H9 (cell line): ENCODE results near the gene GFRA1. TPM values are rescaled to one million over a fixed set of nuclear protein-coding genes. Genes with fewer than 3 reads are reported as not detected.

ENCODE experiments used
- DNase-seq: peaks from one replicate; pipeline ENCODE4 v3.0.0-alpha.2; 2017
- H2AFZ ChIP-seq: one replicate; pipeline ENCODE4 v1.6.1; 2013; ENCODE audit warnings: mild to moderate bottlenecking, low read length, control low read depth, moderate library complexity
- H2AK5ac ChIP-seq: 2 replicates; pipeline ENCODE4 v1.6.1; 2013; ENCODE audit warnings: low read length, control low read depth, mixed read lengths; ENCODE audit not compliant: insufficient read length
- H2BK120ac ChIP-seq: one replicate; pipeline ENCODE4 v1.6.1; 2013; ENCODE audit warnings: low read depth, mild to moderate bottlenecking, low read length, control low read depth, inconsistent platforms; ENCODE audit not compliant: poor library complexity, severe bottlenecking
- H2BK12ac ChIP-seq: 2 replicates; pipeline ENCODE4 v1.6.1; 2013; ENCODE audit warnings: low read length, control low read depth, mixed read lengths, low read depth; ENCODE audit not compliant: insufficient read length
- H2BK15ac ChIP-seq: 2 replicates; pipeline ENCODE4 v1.6.1; 2013; ENCODE audit warnings: low read depth, low read length, control low read depth
- H2BK20ac ChIP-seq: one replicate; pipeline ENCODE4 v1.6.1; 2013; ENCODE audit warnings: low read depth, mild to moderate bottlenecking, low read length, control low read depth, inconsistent platforms; ENCODE audit not compliant: poor library complexity, severe bottlenecking
- H2BK5ac ChIP-seq: 2 replicates; pipeline ENCODE4 v1.6.1; 2013; ENCODE audit warnings: low read length, control low read depth, mixed read lengths; ENCODE audit not compliant: insufficient read length
- H3K14ac ChIP-seq: 2 replicates; pipeline ENCODE4 v1.6.1; 2013; ENCODE audit warnings: low read length, control low read depth; ENCODE audit not compliant: insufficient read depth
- H3K18ac ChIP-seq: 2 replicates; pipeline ENCODE4 v1.6.1; 2013; ENCODE audit warnings: low read depth, mild to moderate bottlenecking, mixed read lengths, low read length, control low read depth; ENCODE audit not compliant: insufficient read length
- H3K23ac ChIP-seq: 2 replicates; pipeline ENCODE4 v1.6.1; 2013; ENCODE audit warnings: low read length, control low read depth, mixed read lengths, low read depth; ENCODE audit not compliant: insufficient read length
- H3K23me2 ChIP-seq: 2 replicates; pipeline ENCODE4 v1.6.1; 2013; ENCODE audit warnings: low read depth, mild to moderate bottlenecking, mixed read lengths, low read length, control low read depth; ENCODE audit not compliant: insufficient read length, poor library complexity, severe bottlenecking
- H3K27ac ChIP-seq: 2 replicates; pipeline ENCODE4 v1.5.1; 2013; ENCODE audit warnings: low read length, control low read depth, mixed read lengths, low read depth; ENCODE audit not compliant: insufficient read length
- H3K27me3 ChIP-seq: 2 replicates; pipeline ENCODE4 v1.6.1; 2013; ENCODE audit warnings: low read length, control low read depth, inconsistent platforms; ENCODE audit not compliant: insufficient read depth
- H3K4ac ChIP-seq: 2 replicates; pipeline ENCODE4 v1.6.1; 2013; ENCODE audit warnings: low read depth, mild to moderate bottlenecking, control low read depth, inconsistent platforms, low read length, moderate library complexity
- H3K4me1 ChIP-seq: 2 replicates; pipeline ENCODE4 v1.6.1; 2013; ENCODE audit warnings: low read length, control low read depth, inconsistent platforms; ENCODE audit not compliant: insufficient read depth
- H3K4me2 ChIP-seq: 2 replicates; pipeline ENCODE4 v1.6.1; 2013; ENCODE audit warnings: low read length, control low read depth, mixed read lengths; ENCODE audit not compliant: insufficient read length, insufficient read depth
- H3K56ac ChIP-seq: 2 replicates; pipeline ENCODE4 v1.6.1; 2013; ENCODE audit warnings: low read depth, mild to moderate bottlenecking, mixed read lengths, low read length, control low read depth; ENCODE audit not compliant: insufficient read length
- H3K79me1 ChIP-seq: 2 replicates; pipeline ENCODE4 v1.6.1; 2013; ENCODE audit warnings: low read depth, mild to moderate bottlenecking, moderate library complexity, low read length, control low read depth, inconsistent platforms; ENCODE audit not compliant: insufficient read depth, poor library complexity, severe bottlenecking
- H3K79me2 ChIP-seq: 2 replicates; pipeline ENCODE4 v1.6.1; 2013; ENCODE audit warnings: low read length, control low read depth, inconsistent platforms; ENCODE audit not compliant: insufficient read depth
- H3K9ac ChIP-seq: 2 replicates; pipeline ENCODE4 v1.6.1; 2013; ENCODE audit warnings: low read length, control low read depth, mixed read lengths; ENCODE audit not compliant: insufficient read length; ENCODE audit errors: extremely low read depth
- H3K9me3 ChIP-seq: one replicate; pipeline ENCODE4 v1.6.1; 2013; ENCODE audit warnings: low read depth, low read length, inconsistent platforms; ENCODE audit not compliant: control insufficient read depth
- H3T11ph ChIP-seq: one replicate; pipeline ENCODE4 v1.6.1; 2013; ENCODE audit warnings: mild to moderate bottlenecking, low read length, control low read depth, inconsistent platforms
- H4K20me1 ChIP-seq: one replicate; pipeline ENCODE4 v1.6.1; 2013; ENCODE audit not compliant: control insufficient read depth, insufficient read length, insufficient read depth
- H4K5ac ChIP-seq: 2 replicates; pipeline ENCODE4 v1.6.1; 2013; ENCODE audit warnings: low read depth, mild to moderate bottlenecking, mixed read lengths, low read length, control low read depth; ENCODE audit not compliant: insufficient read length
- H4K8ac ChIP-seq: replicated peaks from 2 replicates; pipeline ENCODE4 v1.6.1; 2013; ENCODE audit warnings: low read length, control low read depth, mixed read lengths, low read depth; ENCODE audit not compliant: insufficient read length
- H4K91ac ChIP-seq: 2 replicates; pipeline ENCODE4 v1.6.1; 2013; ENCODE audit warnings: low read depth, mild to moderate bottlenecking, moderate library complexity, mixed read lengths, low read length, control low read depth; ENCODE audit not compliant: insufficient read length
- H3K27ac Mint-ChIP-seq, 3 experiments: 2 replicates in 2 of 3; 3 replicates in 1 of 3; pipeline ENCODE4 v1.8.0; 2020 to 2021; ENCODE audit warnings: mixed read lengths in 3 of 3, mild to moderate bottlenecking in 1 of 3, moderate library complexity in 1 of 3
- H3K27me3 Mint-ChIP-seq: 2 replicates; pipeline ENCODE4 v1.8.0; 2021; ENCODE audit warnings: low read depth, mild to moderate bottlenecking, moderate library complexity, mixed read lengths
- H3K36me3 Mint-ChIP-seq, 3 experiments: 2 replicates in 2 of 3; 3 replicates in 1 of 3; pipeline ENCODE4 v1.8.0; 2020 to 2021; ENCODE audit warnings: low read depth in 3 of 3, mixed read lengths in 3 of 3; ENCODE audit not compliant: insufficient read depth in 1 of 3
- H3K4me1 Mint-ChIP-seq, 2 experiments: 2 replicates each; pipeline ENCODE4 v1.8.0; 2020; ENCODE audit warnings: mixed read lengths in 2 of 2
- H3K4me3 Mint-ChIP-seq, 2 experiments: 2 replicates in 1 of 2; 3 replicates in 1 of 2; pipeline ENCODE4 v1.8.0; 2020 to 2021; ENCODE audit warnings: mild to moderate bottlenecking in 2 of 2, mixed read lengths in 2 of 2, moderate library complexity in 1 of 2
- H3K9me3 Mint-ChIP-seq, 2 experiments: 2 replicates in 1 of 2; 3 replicates in 1 of 2; pipeline ENCODE4 v1.8.0; 2020; ENCODE audit warnings: mild to moderate bottlenecking in 2 of 2, mixed read lengths in 2 of 2, moderate library complexity in 1 of 2
- CTCF ChIP-seq: fragments of 200-600 bp; sonication (generic); conservative IDR thresholded peaks from 3 replicates; pipeline ENCODE4 v1.8.0; 2021; ENCODE audit warnings: antibody characterized with exemption, mild to moderate bottlenecking
- total RNA-seq: library from RNA; stranded (reverse); gene quantifications from 2 replicates; pipeline ENCODE4 v1.2.1, GENCODE V29; 2021

The GFRA1 gene
- total RNA-seq, 1 experiment from 2014 or later = 0.24 TPM

GRCh38 chr10:116011929-116012328 is 261.1 kb downstream of the GFRA1 start:
- Histone ChIP-seq H4K8ac (no peak overlapping the region), H4K5ac (no peak overlapping the region), H4K20me1 (no peaks in the 10 kb centered on the region), H2BK20ac (no peak overlapping the region), H3K56ac (no peak overlapping the region), H3K9ac (no peak overlapping the region), H2BK5ac (no peak overlapping the region), H3T11ph (no peak overlapping the region), H3K79me1 (no peaks in the 10 kb centered on the region), H3K27me3 (no peaks in the 10 kb centered on the region), H2BK12ac (no peak overlapping the region), H3K14ac (no peak overlapping the region), H2AFZ (no peak overlapping the region), H3K4me1 (no peaks in the 10 kb centered on the region), H3K18ac (no peak overlapping the region), H3K27ac (no peak overlapping the region), H2BK15ac (no peak overlapping the region), H3K4me2 (no peak overlapping the region), H2AK5ac (no peak overlapping the region), H2BK120ac (no peak overlapping the region), H3K9me3 (no peaks in the 10 kb centered on the region), H3K4ac (no peak overlapping the region), H3K23me2 (no peaks in the 10 kb centered on the region), H3K23ac (no peak overlapping the region), H4K91ac (no peak overlapping the region), H3K79me2 (no peaks in the 10 kb centered on the region)
- Mint-ChIP-seq H3K36me3 (peaks cover 0 to 4% (median 0%) of the 10 kb centered on the region in 3 experiments; a peak in 1 of 7 replicates), H3K4me1 (peaks cover 2 to 4% of the 10 kb centered on the region in 2 experiments), H3K4me3 (no peak overlapping the region), H3K27me3 (no peaks in the 10 kb centered on the region; the same call in 1 of the 2 replicates), H3K9me3 (peaks cover 0 to 4% of the 10 kb centered on the region in 2 experiments; a peak in 2 of 5 replicates), H3K27ac (no peak overlapping the region)
- TF ChIP-seq CTCF = no peak
- no peak for DNase-seq
